Measurements from ENCODE around the gene TNFRSF19.

Gene TNFRSF19

DNA sequence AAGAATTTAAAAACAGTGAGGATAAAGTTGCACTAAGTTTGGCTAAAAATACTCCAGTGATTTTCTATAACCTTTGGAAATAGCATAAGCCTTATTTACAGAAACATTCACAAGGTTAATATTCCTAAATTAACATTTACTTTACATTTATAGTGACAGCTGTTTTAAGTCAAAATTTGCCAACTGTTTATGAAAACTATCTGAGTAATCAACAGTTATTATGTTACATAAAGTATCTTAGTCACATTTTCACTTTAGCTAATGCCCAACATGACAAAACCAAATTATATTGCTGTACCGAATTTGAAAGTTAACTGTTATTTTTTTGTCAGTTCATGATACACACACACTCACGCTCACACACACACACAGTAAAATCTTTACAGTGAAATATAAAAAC lies 1.2 kb downstream of the TNFRSF19 start:
- no peak for DNase-seq (ENCODE audit: low read depth in 1 of 2, low spot score in 1 of 2)
- no peak overlapping the region for H3K27ac ChIP-seq (replicated peaks)
- H3K4me3 ChIP-seq (replicated peaks; ENCODE audit: insufficient read depth, low read length), result no peak overlapping the region
- no peak for TF ChIP-seq POLR2AphosphoS5 (IDR thresholded peaks at IDR 0.05; ENCODE audit: low read depth)
- peaks cover 8% of the 10 kb centered on the region for H3K27me3 ChIP-seq (ENCODE audit: insufficient read depth, poor library complexity, severe bottlenecking)

DNA sequence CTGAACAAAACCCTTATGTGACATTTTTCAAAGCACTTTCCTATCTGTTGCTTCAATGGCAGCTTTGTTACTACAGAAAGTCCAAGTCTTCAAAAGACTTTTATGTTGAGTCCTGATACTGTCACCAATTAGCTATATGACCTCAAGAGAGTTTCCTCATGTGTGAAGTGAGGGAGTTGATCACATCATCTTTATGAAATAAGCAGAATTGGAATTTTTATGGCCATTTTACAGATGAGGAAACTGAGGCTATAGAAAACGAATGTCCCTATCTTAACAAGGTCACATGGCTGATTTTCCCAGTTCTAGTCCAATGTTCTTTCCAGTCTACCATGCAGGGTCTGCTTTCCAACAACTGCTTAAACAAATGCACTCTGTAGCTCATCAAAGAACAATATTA lies 2.6 kb downstream of the TNFRSF19 start:
- TF ChIP-seq, protein P1, sequence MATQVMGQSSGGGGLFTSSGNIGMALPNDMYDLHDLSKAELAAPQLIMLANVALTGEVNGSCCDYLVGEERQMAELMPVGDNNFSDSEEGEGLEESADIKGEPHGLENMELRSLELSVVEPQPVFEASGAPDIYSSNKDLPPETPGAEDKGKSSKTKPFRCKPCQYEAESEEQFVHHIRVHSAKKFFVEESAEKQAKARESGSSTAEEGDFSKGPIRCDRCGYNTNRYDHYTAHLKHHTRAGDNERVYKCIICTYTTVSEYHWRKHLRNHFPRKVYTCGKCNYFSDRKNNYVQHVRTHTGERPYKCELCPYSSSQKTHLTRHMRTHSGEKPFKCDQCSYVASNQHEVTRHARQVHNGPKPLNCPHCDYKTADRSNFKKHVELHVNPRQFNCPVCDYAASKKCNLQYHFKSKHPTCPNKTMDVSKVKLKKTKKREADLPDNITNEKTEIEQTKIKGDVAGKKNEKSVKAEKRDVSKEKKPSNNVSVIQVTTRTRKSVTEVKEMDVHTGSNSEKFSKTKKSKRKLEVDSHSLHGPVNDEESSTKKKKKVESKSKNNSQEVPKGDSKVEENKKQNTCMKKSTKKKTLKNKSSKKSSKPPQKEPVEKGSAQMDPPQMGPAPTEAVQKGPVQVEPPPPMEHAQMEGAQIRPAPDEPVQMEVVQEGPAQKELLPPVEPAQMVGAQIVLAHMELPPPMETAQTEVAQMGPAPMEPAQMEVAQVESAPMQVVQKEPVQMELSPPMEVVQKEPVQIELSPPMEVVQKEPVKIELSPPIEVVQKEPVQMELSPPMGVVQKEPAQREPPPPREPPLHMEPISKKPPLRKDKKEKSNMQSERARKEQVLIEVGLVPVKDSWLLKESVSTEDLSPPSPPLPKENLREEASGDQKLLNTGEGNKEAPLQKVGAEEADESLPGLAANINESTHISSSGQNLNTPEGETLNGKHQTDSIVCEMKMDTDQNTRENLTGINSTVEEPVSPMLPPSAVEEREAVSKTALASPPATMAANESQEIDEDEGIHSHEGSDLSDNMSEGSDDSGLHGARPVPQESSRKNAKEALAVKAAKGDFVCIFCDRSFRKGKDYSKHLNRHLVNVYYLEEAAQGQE (IDR thresholded peaks at IDR 0.05; ENCODE audit: insufficient replicate concordance, low read depth), result no peak
- TF ChIP-seq, protein P2, sequence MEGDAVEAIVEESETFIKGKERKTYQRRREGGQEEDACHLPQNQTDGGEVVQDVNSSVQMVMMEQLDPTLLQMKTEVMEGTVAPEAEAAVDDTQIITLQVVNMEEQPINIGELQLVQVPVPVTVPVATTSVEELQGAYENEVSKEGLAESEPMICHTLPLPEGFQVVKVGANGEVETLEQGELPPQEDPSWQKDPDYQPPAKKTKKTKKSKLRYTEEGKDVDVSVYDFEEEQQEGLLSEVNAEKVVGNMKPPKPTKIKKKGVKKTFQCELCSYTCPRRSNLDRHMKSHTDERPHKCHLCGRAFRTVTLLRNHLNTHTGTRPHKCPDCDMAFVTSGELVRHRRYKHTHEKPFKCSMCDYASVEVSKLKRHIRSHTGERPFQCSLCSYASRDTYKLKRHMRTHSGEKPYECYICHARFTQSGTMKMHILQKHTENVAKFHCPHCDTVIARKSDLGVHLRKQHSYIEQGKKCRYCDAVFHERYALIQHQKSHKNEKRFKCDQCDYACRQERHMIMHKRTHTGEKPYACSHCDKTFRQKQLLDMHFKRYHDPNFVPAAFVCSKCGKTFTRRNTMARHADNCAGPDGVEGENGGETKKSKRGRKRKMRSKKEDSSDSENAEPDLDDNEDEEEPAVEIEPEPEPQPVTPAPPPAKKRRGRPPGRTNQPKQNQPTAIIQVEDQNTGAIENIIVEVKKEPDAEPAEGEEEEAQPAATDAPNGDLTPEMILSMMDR (IDR thresholded peaks at IDR 0.05; ENCODE audit: insufficient read depth, low read length), result no peak
- TF ChIP-seq POLR2AphosphoS5 (IDR thresholded peaks at IDR 0.05; ENCODE audit: low read depth) (no peak), GABPA (IDR thresholded peaks at IDR 0.05; ENCODE audit: low read depth) (no peak), SPI1 (IDR thresholded peaks at IDR 0.05; ENCODE audit: borderline replicate concordance, low read depth) (no peak)
- no peak for DNase-seq (ENCODE audit: low read depth in 1 of 2, low spot score in 1 of 2)
- peaks cover 8% of the 10 kb centered on the region for H3K27me3 ChIP-seq (ENCODE audit: insufficient read depth, poor library complexity, severe bottlenecking)
- no peak overlapping the region for H3K4me3 ChIP-seq (replicated peaks; ENCODE audit: insufficient read depth, low read length)
- H3K27ac ChIP-seq (replicated peaks), result no peak overlapping the region

DNA sequence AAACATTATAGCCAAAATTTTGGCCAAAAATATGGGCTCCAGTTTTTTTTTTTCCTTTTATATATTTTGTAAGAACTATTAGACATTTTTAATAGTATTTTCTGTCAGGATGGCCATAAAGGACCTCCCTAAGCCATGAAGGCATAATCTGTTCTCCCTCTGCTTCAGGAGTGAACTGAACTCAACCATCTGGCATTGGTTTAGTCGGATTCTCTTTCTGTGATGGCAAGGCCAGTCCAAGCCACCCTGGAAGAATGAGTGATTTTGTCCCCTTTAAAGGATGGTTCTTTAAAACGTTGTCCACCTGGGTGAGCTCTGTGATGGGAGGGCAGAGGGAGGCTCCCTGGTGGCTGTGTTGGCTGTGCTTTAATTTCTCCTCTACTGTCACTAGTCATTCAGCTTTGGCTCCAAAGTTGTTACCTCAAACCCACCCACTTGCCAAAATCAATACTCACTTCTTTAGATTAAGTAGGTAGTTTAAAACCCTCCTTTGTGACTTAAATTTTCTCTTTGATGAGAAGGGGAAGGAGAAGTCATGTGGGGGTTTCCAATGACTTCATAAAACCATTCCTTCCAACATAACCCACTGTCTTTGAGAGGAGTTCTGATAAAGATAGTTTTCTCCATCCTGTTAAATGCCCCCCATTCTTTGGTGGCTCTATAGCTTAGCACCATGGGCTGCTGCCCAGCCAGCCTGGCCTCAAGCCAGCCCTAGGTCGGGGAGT lies 4.4 kb downstream of the TNFRSF19 start:
- no peak for TF ChIP-seq POLR2AphosphoS5 (IDR thresholded peaks at IDR 0.05; ENCODE audit: low read depth)
- no peak for TF ChIP-seq SPI1 (IDR thresholded peaks at IDR 0.05; ENCODE audit: borderline replicate concordance, low read depth)
- no peak for TF ChIP-seq GABPA (IDR thresholded peaks at IDR 0.05; ENCODE audit: low read depth)
- TF ChIP-seq, protein P1 (IDR thresholded peaks at IDR 0.05; ENCODE audit: insufficient replicate concordance, low read depth), result no peak
- TF ChIP-seq, protein P2 (IDR thresholded peaks at IDR 0.05; ENCODE audit: insufficient read depth, low read length), result no peak
- Histone ChIP-seq H3K27me3 (ENCODE audit: insufficient read depth, poor library complexity, severe bottlenecking) (peaks cover 11% of the 10 kb centered on the region), H3K4me3 (replicated peaks; ENCODE audit: insufficient read depth, low read length) (no peak overlapping the region), H3K27ac (replicated peaks) (no peak overlapping the region)
- no peak for DNase-seq (ENCODE audit: low read depth in 1 of 2, low spot score in 1 of 2)

DNA sequence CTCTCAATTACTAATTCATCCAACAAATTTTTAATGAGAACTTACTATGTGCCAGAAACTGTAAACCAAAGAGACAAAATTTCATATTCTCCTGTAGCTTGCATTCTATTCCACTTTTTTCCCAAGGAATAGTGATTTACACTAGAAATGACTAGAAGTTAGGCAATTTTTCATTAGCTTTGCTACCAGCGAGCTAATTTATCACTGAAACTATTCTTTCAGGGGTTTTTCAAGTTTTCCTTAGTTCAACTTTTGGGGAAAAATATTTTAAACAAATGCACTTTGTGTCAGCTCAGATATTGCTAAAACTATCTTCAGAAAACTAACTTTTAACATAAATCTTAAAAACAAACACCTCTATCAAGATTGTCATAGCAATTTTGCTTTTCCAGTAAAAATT lies 5.4 kb downstream of the TNFRSF19 start:
- H3K27ac ChIP-seq (replicated peaks), result no peak overlapping the region
- H3K27me3 ChIP-seq (ENCODE audit: insufficient read depth, poor library complexity, severe bottlenecking), result peaks cover 14% of the 10 kb centered on the region
- TF ChIP-seq, protein P1 (IDR thresholded peaks at IDR 0.05; ENCODE audit: insufficient replicate concordance, low read depth), result no peak
- TF ChIP-seq GABPA (IDR thresholded peaks at IDR 0.05; ENCODE audit: low read depth) (no peak), SPI1 (IDR thresholded peaks at IDR 0.05; ENCODE audit: borderline replicate concordance, low read depth) (no peak), POLR2AphosphoS5 (IDR thresholded peaks at IDR 0.05; ENCODE audit: low read depth) (no peak)
- TF ChIP-seq, protein P2 (IDR thresholded peaks at IDR 0.05; ENCODE audit: insufficient read depth, low read length), result no peak
- no peak for DNase-seq (ENCODE audit: low read depth in 1 of 2, low spot score in 1 of 2)
- no peak overlapping the region for H3K4me3 ChIP-seq (replicated peaks; ENCODE audit: insufficient read depth, low read length)
